HCT116 (cell line): Measurements from ENCODE around the gene SMARCB1. TPM values are rescaled to one million over a fixed set of nuclear protein-coding genes. Genes with fewer than 3 reads are reported as not detected.

Source experiments
- ATAC-seq: fragments of 200-7000 bp; cut with Tn5 transposase; 2 replicates; pipeline ENCODE4 v1.9.1; 2020; ENCODE audit warnings: mild to moderate bottlenecking, moderate library complexity
- BruUV-seq: library from RNA; stranded (reverse); fragments of 400-500 nt; replicated peaks from 2 replicates; lab custom pipeline; 2021; lab: Mats Ljungman, UMichigan
- CTCF ChIA-PET: fragments of 300-600 bp; sonication (Branson Sonifier 250); formaldehyde crosslinking; loops from one replicate; lab custom pipeline; 2021; ENCODE audit warnings: antibody characterized with exemption; lab: Charles Lee
- POLR2A ChIA-PET: fragments of 300-600, 350-600 bp; sonication (Branson Sonifier 250); formaldehyde crosslinking; loops from one replicate; lab custom pipeline; 2021; ENCODE audit warnings: antibody characterized with exemption; lab: Charles Lee
- RAD21 ChIA-PET, 2 experiments: fragments of 300-600 bp; sonication (Branson Sonifier 250); formaldehyde crosslinking; loops; one replicate each; lab custom pipeline; 2023; ENCODE audit warnings: low total read pairs in 2 of 2; ENCODE audit not compliant: uncharacterized antibody in 2 of 2, unreplicated experiment in 2 of 2, low non-redundant PET in 1 of 2; lab: Charles Lee
- DNase-seq: peaks from one replicate; pipeline ENCODE4 v3.0.0-alpha.2; 2010; ENCODE audit warnings: low read depth, low spot score
- H2AFZ ChIP-seq: fragments of 200-600 bp; shearing (Covaris generic), sonication (generic); 2 replicates; pipeline ENCODE4 v1.6.1; 2017; ENCODE audit warnings: low read depth, mixed run types, mixed read lengths, antibody characterized with exemption, low read length; ENCODE audit not compliant: poor library complexity, severe bottlenecking
- H3K27ac ChIP-seq: 2 replicates; pipeline ENCODE4 v1.5.1; 2012; ENCODE audit warnings: low read depth, low read length
- H3K27me3 ChIP-seq: fragments of 200-600 bp; sonication (generic); 2 replicates; pipeline ENCODE4 v1.6.1; 2016; ENCODE audit warnings: mixed run types, low read length, mixed read lengths; ENCODE audit not compliant: insufficient read depth
- H3K36me3 ChIP-seq, 2 experiments: fragments of 200-500 bp in 1 of 2; fragments of 200-600 bp in 1 of 2; sonication (Bioruptor generic) in 1 of 2; sonication (generic) in 1 of 2; 2 replicates each; pipeline versions ENCODE4 v1.5.1 to v1.6.1; 2014 to 2016; ENCODE audit warnings: low read length in 2 of 2, inconsistent platforms in 1 of 2, mixed read lengths in 1 of 2, mixed run types in 1 of 2; ENCODE audit not compliant: insufficient read depth in 2 of 2, control insufficient read depth in 1 of 2
- H3K4me1 ChIP-seq, 2 experiments: fragments of 200-600 bp in 1 of 2; sonication (generic) in 1 of 2; 2 replicates each; pipeline versions ENCODE4 v1.5.1 to v1.6.1; 2012 to 2017; ENCODE audit warnings: low read length in 2 of 2, inconsistent platforms in 1 of 2, mild to moderate bottlenecking in 1 of 2, mixed read lengths in 1 of 2, mixed run types in 1 of 2, moderate library complexity in 1 of 2; ENCODE audit not compliant: insufficient read depth in 2 of 2, control insufficient read depth in 1 of 2
- H3K4me2 ChIP-seq: fragments of 200-600 bp; sonication (generic); 2 replicates; pipeline ENCODE4 v1.6.1; 2017; ENCODE audit warnings: mixed run types, low read length, mixed read lengths
- H3K4me3 ChIP-seq, 2 experiments: fragments of 200-600 bp in 1 of 2; sonication (generic) in 1 of 2; replicated peaks in 1 of 2; 2 replicates each; pipeline ENCODE4 v1.5.1; 2011 to 2016; ENCODE audit warnings: low read length in 2 of 2, control low read depth in 1 of 2, low read depth in 1 of 2, mild to moderate bottlenecking in 1 of 2, mixed read lengths in 1 of 2, mixed run types in 1 of 2
- H3K79me2 ChIP-seq: fragments of 200-600 bp; sonication (generic); 2 replicates; pipeline ENCODE4 v1.6.1; 2017; ENCODE audit warnings: mild to moderate bottlenecking, mixed run types, low read length, moderate library complexity, mixed read lengths; ENCODE audit not compliant: insufficient read depth
- H3K9ac ChIP-seq: fragments of 200-600 bp; sonication (generic); 2 replicates; pipeline ENCODE4 v1.6.1; 2016; ENCODE audit warnings: low read length, mixed read lengths
- H3K9me2 ChIP-seq: fragments of 200-600 bp; sonication (generic), shearing (Covaris generic); 2 replicates; pipeline ENCODE4 v1.6.1; 2017; ENCODE audit warnings: mixed run types, mild to moderate bottlenecking, moderate library complexity; ENCODE audit not compliant: insufficient read depth
- H3K9me3 ChIP-seq, 2 experiments: fragments of 200-500 bp in 1 of 2; fragments of 200-600 bp in 1 of 2; sonication (Bioruptor generic) in 1 of 2; sonication (generic) in 1 of 2; 2 replicates each; pipeline ENCODE4 v1.6.1; 2014 to 2017; ENCODE audit warnings: low read length in 2 of 2, mixed read lengths in 2 of 2, inconsistent platforms in 1 of 2, low read depth in 1 of 2, mild to moderate bottlenecking in 1 of 2, mixed run types in 1 of 2, moderate library complexity in 1 of 2; ENCODE audit not compliant: control insufficient read depth in 1 of 2, insufficient read depth in 1 of 2
- H4K20me1 ChIP-seq: fragments of 200-600 bp; sonication (generic), shearing (Covaris generic); 2 replicates; pipeline ENCODE4 v1.6.1; 2017; ENCODE audit warnings: mixed run types, mild to moderate bottlenecking, moderate library complexity; ENCODE audit not compliant: insufficient read depth
- CBX3 ChIP-seq: IDR thresholded peaks from 2 replicates; pipeline ENCODE4 v1.6.1; 2012; ENCODE audit warnings: low read depth
- EZH2phosphoT487 ChIP-seq: fragments of 200-600 bp; IDR thresholded peaks from 2 replicates; pipeline ENCODE4 v1.6.1; 2018; ENCODE audit warnings: antibody characterized with exemption, borderline replicate concordance
- FOSL1 ChIP-seq: IDR thresholded peaks from 2 replicates; pipeline ENCODE4 v1.6.1; 2012; ENCODE audit warnings: low read depth
- ZBTB33 ChIP-seq: IDR thresholded peaks from 2 replicates; pipeline ENCODE4 v1.6.1; 2011; ENCODE audit warnings: mild to moderate bottlenecking, low read length, moderate library complexity; ENCODE audit not compliant: insufficient replicate concordance; ENCODE audit errors: extremely low read depth
- intact Hi-C: fragments of 100-400 bp; cut with micrococcal nuclease; formaldehyde crosslinking; loops from 2 replicates; pipeline ENCODE4 v1.10.0; 2022
- total RNA-seq: library from RNA; stranded (reverse); gene quantifications from one replicate; pipeline ENCODE4 v1.2.1, GENCODE V29; 2021; ENCODE audit not compliant: unreplicated experiment

Gene SMARCB1
- total RNA-seq, 1 experiment from 2014 or later: 101 TPM

- H3K9me3 ChIP-seq: no peaks in the 10 kb centered on the region
- H3K9me2 ChIP-seq: no peaks in the 10 kb centered on the region
- no peak overlapping the region for H3K4me3 ChIP-seq
- H3K4me1 ChIP-seq: no peaks in the 10 kb centered on the region
- H3K36me3 ChIP-seq: peaks cover 0 to 8% of the 10 kb centered on the region in 2 experiments; a peak in 2 of 4 replicates
- TF ChIP-seq ZBTB33: no peak
- TF ChIP-seq EZH2phosphoT487: no peak
- no peak for TF ChIP-seq FOSL1
- ChIA-PET RAD21 (no interaction called here), POLR2A (no interaction called here), CTCF (no interaction called here)
- no peak overlapping the region for H3K9ac ChIP-seq
- H3K27me3 ChIP-seq: no peaks in the 10 kb centered on the region
- no peak overlapping the region for H2AFZ ChIP-seq
- no peak for ATAC-seq
- intact Hi-C loops: no loop called here
- no peaks in the 10 kb centered on the region for H4K20me1 ChIP-seq
- DNase-seq: no peak
- no peaks in the 10 kb centered on the region for H3K79me2 ChIP-seq
- no TSS peak for BruUV-seq
- H3K4me2 ChIP-seq: no peak overlapping the region
- no peak overlapping the region for H3K27ac ChIP-seq
Observed at GRCh38 chr22:23744001-23744400, 42.8 kb upstream of the SMARCB1 start.

DNA sequence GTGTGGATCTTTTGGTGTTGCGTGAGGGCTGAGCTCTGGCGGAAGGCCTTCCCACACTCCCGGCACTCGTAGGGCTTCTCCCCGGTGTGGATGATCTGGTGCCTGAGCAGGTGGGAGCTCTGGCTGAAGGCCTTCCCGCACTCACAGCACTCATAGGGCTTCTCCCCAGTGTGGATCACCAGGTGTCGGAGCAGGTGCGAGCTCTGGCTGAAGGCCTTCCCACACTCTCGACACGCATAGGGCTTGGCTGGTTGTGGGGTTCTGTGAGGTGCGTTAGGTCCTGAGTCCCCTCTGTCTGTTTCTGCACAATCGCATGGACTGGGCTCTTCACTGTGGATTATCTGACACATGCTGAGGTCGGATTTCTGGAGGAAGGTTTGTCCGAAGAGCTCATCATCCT is 42.3 kb upstream of the SMARCB1 start:
- POLR2A ChIA-PET: no interaction called here
- no peak for TF ChIP-seq CBX3
- TF ChIP-seq, all 23 proteins: peak for 0
- no TSS peak for BruUV-seq
- no peaks in the 10 kb centered on the region for H3K79me2 ChIP-seq
- H3K36me3 ChIP-seq: peaks cover 0 to 8% of the 10 kb centered on the region in 2 experiments; a peak in 2 of 4 replicates
- DNase-seq (no peak), ATAC-seq (no peak)
- no peak overlapping the region for H3K9ac ChIP-seq
- no peaks in the 10 kb centered on the region for H4K20me1 ChIP-seq
- H3K27me3 ChIP-seq: no peaks in the 10 kb centered on the region
- no peak overlapping the region for H3K27ac ChIP-seq
- H2AFZ ChIP-seq: no peak overlapping the region
- no peaks in the 10 kb centered on the region for H3K9me2 ChIP-seq
- no peak overlapping the region for H3K4me3 ChIP-seq
- ChIA-PET RAD21 (no interaction called here), CTCF (no interaction called here)
- no peak overlapping the region for H3K4me2 ChIP-seq
- H3K4me1 ChIP-seq: no peaks in the 10 kb centered on the region; a peak in 1 of 4 replicates
- intact Hi-C loops: no loop called here
- no peaks in the 10 kb centered on the region for H3K9me3 ChIP-seq
